DMS53 (cell line): ENCODE data around the gene TFCP2L1.

ENCODE experiments used
- DNase-seq: peaks from one replicate; lab custom pipeline; 2025; lab: John Stamatoyannopoulos, UW

The TFCP2L1 gene

DNA sequence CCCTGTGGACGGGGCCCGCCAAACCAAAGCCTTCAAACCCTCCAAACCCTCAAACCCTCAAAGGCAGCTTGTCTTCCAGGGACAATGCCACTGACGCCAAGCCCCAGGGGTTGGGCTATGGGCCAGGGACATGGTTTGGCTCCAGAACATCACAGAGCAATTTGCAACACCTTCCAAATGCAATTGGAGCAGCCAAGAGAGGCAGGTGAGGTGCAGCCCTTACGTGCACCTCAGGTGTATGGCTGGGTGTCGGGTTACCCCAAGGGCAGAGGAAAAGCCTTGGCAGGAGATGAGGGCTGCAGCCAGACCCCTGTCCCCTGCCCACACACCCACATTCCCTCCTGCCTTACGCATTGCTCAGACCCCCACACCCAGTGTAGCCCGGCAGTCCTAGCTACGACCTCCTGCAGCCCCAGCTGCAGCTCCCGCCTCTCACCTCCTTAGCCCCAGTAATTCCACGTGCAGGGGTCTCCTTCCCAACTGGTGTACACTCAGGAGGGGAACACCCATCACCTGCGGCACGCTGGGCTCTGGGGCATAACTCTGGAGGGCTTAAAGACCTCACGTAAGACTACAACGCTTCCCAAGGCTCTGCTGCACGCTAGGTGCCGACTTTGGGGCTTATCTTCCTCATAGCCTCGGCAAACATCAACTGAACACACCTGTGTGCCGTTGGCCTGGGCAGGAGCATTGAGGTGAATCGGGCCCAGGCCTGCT, 88.7 kb downstream of the TFCP2L1 start:
- no peak for DNase-seq

GRCh38 chr2:121195036-121195435, 90.0 kb downstream of the TFCP2L1 start:
- DNase-seq: no peak

DNA sequence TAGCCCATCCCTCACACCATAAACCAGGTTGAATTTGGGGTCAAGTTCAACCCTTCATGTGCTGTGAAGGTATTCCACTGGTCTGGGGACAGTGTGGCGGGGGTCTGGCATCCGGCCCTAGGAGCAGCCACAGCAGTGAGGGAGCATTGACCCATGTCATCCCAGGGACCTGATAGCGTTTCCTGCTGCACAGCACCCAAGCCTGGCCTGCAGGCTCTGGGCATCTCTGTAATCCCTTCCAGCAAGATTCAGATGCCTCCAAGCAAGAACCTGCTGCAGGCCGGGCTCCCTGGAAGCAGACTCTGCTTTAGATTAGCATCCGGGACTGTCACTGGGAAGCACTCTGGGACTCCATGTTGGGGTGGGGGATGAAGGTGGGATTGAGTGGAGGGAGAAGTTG, 90.4 kb downstream of the TFCP2L1 start:
- DNase-seq: no peak

- no peak for DNase-seq
Observed at GRCh38 chr2:121193185-121193584, 91.8 kb downstream of the TFCP2L1 start.

DNA sequence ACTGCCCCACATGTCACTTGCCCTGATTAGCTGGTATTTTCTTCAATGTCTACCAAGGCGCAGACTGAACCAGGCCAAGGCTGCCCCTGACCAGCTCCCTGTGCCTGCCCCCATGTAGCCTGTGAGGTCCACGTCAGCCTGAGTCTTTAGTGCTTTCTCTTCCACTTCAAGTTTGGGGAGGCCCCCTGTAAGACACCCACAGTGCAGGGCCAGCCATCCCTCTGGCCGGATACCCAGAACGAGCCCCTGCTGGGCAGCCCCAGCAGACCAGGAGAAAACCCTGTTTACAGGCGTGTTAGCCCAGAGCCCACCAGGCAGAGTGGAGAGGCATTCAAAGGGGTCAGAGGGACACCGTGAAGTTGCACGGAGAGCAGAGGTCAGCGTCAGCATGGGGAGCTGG, 92.4 kb downstream of the TFCP2L1 start:
- no peak for DNase-seq

DNA sequence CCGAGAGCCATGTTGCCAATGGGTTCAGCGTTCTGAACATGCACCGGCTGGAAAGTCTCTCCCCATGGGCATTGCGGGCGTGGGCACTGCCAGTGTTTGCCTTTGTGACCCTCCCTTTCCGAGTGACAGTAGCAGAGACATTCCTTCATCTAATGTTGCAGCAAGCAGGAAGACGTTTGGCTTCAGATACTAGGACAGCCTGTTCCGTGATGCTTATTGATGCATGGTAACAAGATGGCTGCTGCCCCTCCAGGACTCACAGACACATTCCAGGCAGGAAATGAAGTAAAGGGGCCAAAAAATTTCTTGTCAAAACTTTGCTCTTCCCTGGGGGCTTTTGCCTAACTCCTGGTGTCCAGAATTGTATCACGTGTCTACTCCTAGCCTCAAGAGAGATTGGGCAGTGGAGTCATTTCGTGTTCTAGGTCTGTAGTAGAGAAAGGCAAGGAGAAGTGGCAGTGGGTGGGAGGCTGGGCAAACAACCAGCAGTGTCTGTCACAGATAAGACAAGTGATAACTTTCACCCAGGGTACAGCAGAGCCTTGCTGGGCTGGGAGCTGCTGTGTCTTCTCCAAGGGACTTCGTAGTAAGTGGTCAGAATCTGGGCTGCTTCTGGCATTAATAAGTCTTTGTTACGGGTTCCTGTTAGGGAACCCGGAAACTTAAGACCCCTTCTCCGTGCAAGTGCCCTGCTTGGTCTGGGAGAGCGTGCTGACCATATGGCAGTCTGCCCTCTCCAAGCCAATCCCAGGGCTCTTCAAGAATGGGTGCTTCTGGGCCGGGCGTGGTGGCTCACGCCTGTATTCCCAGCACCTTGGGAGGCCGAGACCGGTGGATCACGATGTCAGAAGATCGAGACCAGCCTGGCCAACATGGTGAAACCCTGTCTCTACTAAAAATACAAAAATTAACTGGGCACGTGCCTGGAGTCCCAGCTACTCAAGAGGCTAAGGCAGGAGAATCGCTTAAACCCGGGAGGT, 93.5 kb downstream of the TFCP2L1 start:
- no peak for DNase-seq

- no peak for DNase-seq
Observed at GRCh38 chr2:121189661-121190381, 95.2 kb downstream of the TFCP2L1 start.

DNA sequence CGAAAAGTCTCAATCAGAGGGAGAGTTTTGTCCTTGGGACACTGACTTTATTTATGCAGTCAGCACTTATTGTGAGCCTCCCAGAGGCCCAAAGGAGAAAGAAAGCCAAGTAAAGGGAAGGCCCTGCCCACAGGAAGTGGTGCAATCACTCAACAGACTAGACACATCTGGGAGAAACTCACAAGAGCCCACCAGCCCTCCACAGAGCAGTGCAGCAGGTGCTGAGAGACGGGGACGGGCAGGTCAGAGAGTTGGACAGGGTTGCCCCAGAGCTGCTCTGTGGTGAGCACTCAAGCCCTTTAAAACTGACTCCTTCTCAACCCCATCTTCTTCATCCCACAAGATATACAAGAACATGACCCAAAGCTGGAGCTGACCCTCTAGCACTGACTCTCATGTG, 96.0 kb downstream of the TFCP2L1 start:
- no peak for DNase-seq

- DNase-seq: no peak
Observed at GRCh38 chr2:121187982-121188411, 97.0 kb downstream of the TFCP2L1 start.

- no peak for DNase-seq
Observed at GRCh38 chr2:121187351-121187981, 97.5 kb downstream of the TFCP2L1 start.

DNA sequence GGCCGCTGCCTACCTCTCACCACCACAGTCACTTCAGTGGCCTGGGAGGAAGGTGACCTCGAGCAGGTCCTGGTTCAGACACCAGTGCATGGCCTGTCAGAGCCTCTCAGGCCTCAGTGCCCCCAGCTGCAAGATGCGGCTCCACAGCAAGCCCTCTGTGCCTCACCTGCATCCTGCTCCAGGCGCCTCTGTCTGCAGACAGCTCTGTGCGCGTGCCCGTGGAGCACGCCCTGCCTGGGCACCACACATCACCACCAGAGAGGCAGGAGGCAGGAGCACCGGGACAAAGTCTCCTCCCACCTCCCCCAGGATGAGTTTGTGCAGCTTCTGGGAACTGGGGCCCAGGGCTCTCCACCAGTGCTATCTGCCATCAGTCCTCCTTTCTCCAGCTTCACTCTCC, 98.7 kb downstream of the TFCP2L1 start:
- peak; percentile 93 for DNase-seq

GRCh38 chr2:121185571-121186074, 99.4 kb downstream of the TFCP2L1 start:
- DNase-seq: peak; percentile 98

- peak; percentile 52 for DNase-seq
Observed at GRCh38 chr2:121185111-121185510, 99.9 kb downstream of the TFCP2L1 start.

GRCh38 chr2:121184248-121184862, 100.6 kb downstream of the TFCP2L1 start:
- DNase-seq: peak; percentile 96

GRCh38 chr2:121182520-121182919, 102.5 kb downstream of the TFCP2L1 start:
- no peak for DNase-seq

GRCh38 chr2:121179467-121179866, 105.5 kb downstream of the TFCP2L1 start:
- no peak for DNase-seq

- no peak for DNase-seq
Observed at GRCh38 chr2:121178730-121179129, 106.3 kb downstream of the TFCP2L1 start.

GRCh38 chr2:121177896-121178295, 107.1 kb downstream of the TFCP2L1 start:
- no peak for DNase-seq

GRCh38 chr2:121175326-121175725, 109.7 kb downstream of the TFCP2L1 start:
- no peak for DNase-seq

- no peak for DNase-seq
Observed at GRCh38 chr2:121173806-121174205, 111.2 kb downstream of the TFCP2L1 start.

GRCh38 chr2:121173112-121173511, 111.9 kb downstream of the TFCP2L1 start:
- DNase-seq: no peak
